ENCODE data around the gene SYMPK.

SYMPK gene

DNA sequence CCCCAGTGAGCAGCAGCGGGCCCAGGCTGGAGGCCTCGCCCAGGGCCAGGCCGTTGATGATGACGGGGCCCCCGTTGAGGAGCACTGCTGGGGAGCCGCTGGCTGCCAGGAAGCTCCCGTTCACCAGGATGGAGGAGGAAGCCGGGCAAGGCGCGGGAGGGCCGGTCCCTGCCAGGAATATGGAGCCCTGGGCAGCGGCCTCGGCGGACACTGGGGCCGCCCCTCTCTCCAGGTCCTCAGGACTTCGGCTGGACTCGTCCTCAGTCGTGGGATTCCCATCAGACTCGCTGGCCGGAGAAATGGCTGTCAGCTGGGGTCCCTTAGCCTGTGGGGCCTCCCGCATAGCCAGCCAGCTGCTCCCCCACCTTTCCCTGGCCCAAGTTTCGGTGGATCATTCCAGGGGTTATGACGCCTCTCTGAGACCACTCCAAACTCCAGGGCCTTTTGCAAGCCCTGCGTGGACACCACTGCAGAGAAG lies 96.0 kb downstream of the SYMPK start:
- DNase-seq (ENCODE audit: low read depth), result no peak

DNA sequence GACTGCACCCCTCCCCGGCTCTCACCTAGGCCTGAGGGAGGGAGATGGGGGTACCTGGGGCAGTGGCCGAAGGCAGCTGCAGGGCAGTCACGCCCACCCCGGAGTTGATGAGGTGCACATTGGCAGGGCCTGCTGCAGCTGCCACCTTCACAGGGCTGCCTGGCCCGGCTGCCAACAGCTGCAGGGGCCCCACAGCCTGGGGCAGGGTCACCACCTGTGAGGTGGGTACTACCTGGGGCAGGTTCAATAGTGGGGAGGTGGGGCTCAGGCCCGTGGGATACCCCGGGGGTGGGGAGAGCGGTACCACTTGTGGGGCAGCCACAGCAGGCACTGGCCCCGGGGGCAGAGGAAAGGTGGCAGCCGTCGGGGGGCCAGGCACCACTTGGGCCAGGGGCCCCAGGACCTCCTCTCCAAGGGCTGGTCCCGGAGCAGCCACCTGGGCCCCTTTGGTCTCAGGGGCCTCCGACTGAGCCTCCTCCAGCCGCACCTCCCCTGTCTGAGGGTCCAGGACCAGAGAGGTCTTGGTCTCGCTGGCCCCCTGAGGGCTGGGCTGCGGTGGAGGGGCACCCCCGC lies 96.6 kb downstream of the SYMPK start:
- DNase-seq (ENCODE audit: low read depth), result no peak

DNA sequence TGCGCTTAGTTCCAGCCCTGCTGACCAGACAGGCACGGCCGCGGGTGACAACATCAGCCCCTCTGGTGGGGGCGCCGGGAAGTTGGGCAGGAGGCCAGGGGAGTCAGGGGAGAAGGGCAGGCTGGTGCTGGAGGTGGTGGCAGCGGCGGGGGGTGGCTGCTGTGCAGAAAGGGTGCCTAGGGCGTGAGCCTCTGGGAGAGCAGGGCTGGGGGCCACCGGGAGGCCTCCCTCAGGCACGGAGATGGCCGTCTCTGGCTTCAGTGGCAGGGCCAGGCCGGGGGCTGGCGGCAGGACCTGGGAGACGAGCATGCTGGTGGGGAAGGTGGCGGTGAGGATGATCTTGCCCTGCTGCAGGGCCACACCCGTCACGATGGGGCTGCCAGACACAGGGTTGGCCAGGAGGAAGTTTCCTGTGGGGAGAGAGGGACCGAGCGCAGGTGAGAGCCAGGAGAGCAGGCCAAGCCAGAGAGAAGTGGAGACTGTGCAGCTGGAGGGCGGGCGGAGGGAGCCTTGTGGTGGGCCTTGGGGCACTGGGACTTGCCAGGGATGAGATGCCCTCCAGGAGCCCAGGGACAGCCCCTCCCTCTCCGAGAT lies 97.1 kb downstream of the SYMPK start:
- DNase-seq (ENCODE audit: low read depth), result no peak

All from activated T-cell treated with anti-CD3 and anti-CD28 coated beads for 48 hours (primary cell).